K562 (cell line): ENCODE results near the gene MED16. TPM values are rescaled to one million over a fixed set of nuclear protein-coding genes. Genes with fewer than 3 reads are reported as not detected.

Experiments
- ATAC-seq: fragments of 200-7000 bp; cut with Tn5 transposase; 3 replicates; pipeline ENCODE4 v1.9.1; 2020; ENCODE audit warnings: moderate library complexity
- BruUV-seq: library from RNA; stranded (reverse); fragments of 400-500 nt; replicated peaks from 2 replicates; lab custom pipeline; 2021; lab: Mats Ljungman, UMichigan
- CTCF ChIA-PET: fragments of 300-600 bp; formaldehyde crosslinking; extraction: SDS; loops from one replicate; lab custom pipeline; 2021; ENCODE audit warnings: low intra/inter-chr PET ratio; lab: Yijun Ruan, JAX
- POLR2A ChIA-PET: fragments of 300-600, 350-650 bp; sonication (Branson Sonifier 250); formaldehyde crosslinking; extraction: SDS; loops from one replicate; lab custom pipeline; 2021; ENCODE audit warnings: antibody characterized with exemption, inconsistent platforms; lab: Yijun Ruan, JAX
- DNase-seq, 4 experiments: peaks; one replicate each; pipeline versions ENCODE4 v3.0.0 to v3.0.0-alpha.2; 2011 to 2018; ENCODE audit warnings: low spot score in 3 of 4, mixed read lengths in 3 of 4; ENCODE audit errors: extremely low read depth in 1 of 4
- FAIRE-seq: peaks from 2 replicates; lab custom pipeline; 2011; peaks lifted over from hg19 to GRCh38; lab: Jason Lieb, UNC
- H2AFZ ChIP-seq: 2 replicates; pipeline ENCODE4 v1.6.0; 2011; ENCODE audit warnings: low read depth, low read length, control low read depth, inconsistent platforms
- H3K27ac ChIP-seq: fragments of 200-600 bp; 3 replicates; pipeline ENCODE4 v1.8.0; 2011; ENCODE audit warnings: low read depth, mild to moderate bottlenecking, control low read depth, inconsistent platforms, low read length, moderate library complexity, mixed read lengths; ENCODE audit errors: extremely low read depth
- H3K27me3 ChIP-seq, 2 experiments: fragments of 300-600 bp in 1 of 2; 2 replicates in 1 of 2; 3 replicates in 1 of 2; pipeline versions ENCODE4 v1.6.0 to v1.8.0; 2011; ENCODE audit warnings: inconsistent platforms in 2 of 2, low read length in 2 of 2, mild to moderate bottlenecking in 1 of 2, mixed read lengths in 1 of 2, moderate library complexity in 1 of 2; ENCODE audit not compliant: control insufficient read depth in 2 of 2, insufficient read depth in 2 of 2
- H3K36me3 ChIP-seq: fragments of 300-600 bp; 3 replicates; pipeline ENCODE4 v1.8.0; 2011; ENCODE audit warnings: mild to moderate bottlenecking, low read length, inconsistent platforms; ENCODE audit not compliant: control insufficient read depth, insufficient read depth
- H3K4me1 ChIP-seq, 2 experiments: fragments of 200-600 bp in 1 of 2; replicated peaks in 1 of 2; 2 replicates in 1 of 2; 3 replicates in 1 of 2; pipeline versions ENCODE4 v1.5.1 to v1.8.0; 2011; ENCODE audit warnings: inconsistent platforms in 2 of 2, low read length in 2 of 2, mild to moderate bottlenecking in 1 of 2, mixed read lengths in 1 of 2, moderate library complexity in 1 of 2; ENCODE audit not compliant: control insufficient read depth in 2 of 2, insufficient read depth in 2 of 2
- H3K4me2 ChIP-seq: 2 replicates; pipeline ENCODE4 v1.6.1; 2011; ENCODE audit warnings: low read length, control low read depth, inconsistent platforms, mixed read lengths; ENCODE audit not compliant: insufficient read depth
- H3K4me3 ChIP-seq: fragments of 200-600 bp; sonication (generic), shearing (Covaris generic); 2 replicates; pipeline ENCODE4 v1.5.1; 2016; ENCODE audit warnings: control low read depth, inconsistent platforms
- H3K79me2 ChIP-seq: fragments of 200-600 bp; 3 replicates; pipeline ENCODE4 v1.8.0; 2011; ENCODE audit warnings: low read length, inconsistent platforms; ENCODE audit not compliant: control insufficient read depth, insufficient read depth
- H3K9ac ChIP-seq, 2 experiments: 2 replicates each; pipeline versions ENCODE4 v1.6.0 to v1.6.1; 2011; ENCODE audit warnings: low read depth in 2 of 2, low read length in 2 of 2, control low read depth in 1 of 2, inconsistent platforms in 1 of 2, mild to moderate bottlenecking in 1 of 2, mixed read lengths in 1 of 2; ENCODE audit not compliant: insufficient read depth in 1 of 2
- H3K9me1 ChIP-seq: one replicate; pipeline ENCODE4 v1.6.0; 2011; ENCODE audit warnings: inconsistent platforms, mild to moderate bottlenecking, low read length, moderate library complexity; ENCODE audit not compliant: control insufficient read depth, insufficient read depth
- H3K9me3 ChIP-seq: replicated peaks from 2 replicates; pipeline ENCODE4 v1.5.1; 2011; ENCODE audit warnings: low read depth, low read length, inconsistent platforms; ENCODE audit not compliant: control insufficient read depth, insufficient read depth
- H4K20me1 ChIP-seq: replicated peaks from 2 replicates; pipeline ENCODE4 v1.6.1; 2011; ENCODE audit warnings: low read length, inconsistent platforms, mixed read lengths; ENCODE audit not compliant: control insufficient read depth, insufficient read depth
- FOS ChIP-seq: IDR thresholded peaks from 3 replicates; pipeline ENCODE4 v1.6.1; 2011; ENCODE audit not compliant: insufficient read length; ENCODE audit errors: extremely low read depth
- MYNN ChIP-seq, 2 experiments: sonication (generic); formaldehyde crosslinking in 1 of 2; IDR thresholded peaks; 2 replicates each; pipeline versions ENCODE4 v1.5.0 to v1.6.1; 2016 to 2020; ENCODE audit warnings: antibody characterized with exemption in 1 of 2, missing genetic modification reagents in 1 of 2
- RBM22 ChIP-seq: fragments of 200-400 bp; formaldehyde crosslinking; IDR thresholded peaks from 2 replicates; pipeline ENCODE4 v1.6.1; 2018; ENCODE audit warnings: low read length, low read depth; ENCODE audit not compliant: poor library complexity, severe bottlenecking
- whole genome bisulfite sequencing: fragments of 100-300 bp; shearing (Covaris generic); methylation state at CpG from one replicate; pipeline ENCODE4 v1.1.6; 2016; ENCODE audit warnings: low coverage, mixed read lengths; ENCODE audit not compliant: insufficient coverage; ENCODE audit errors: missing lambda C conversion rate; 5-methylcytosine and 5-hydroxymethylcytosine counted together
- in situ Hi-C: fragments of 300-500 bp; cut with MboI; formaldehyde crosslinking; loops from 4 replicates; pipeline ENCODE4 v1.15.0; 2018; ENCODE audit warnings: inconsistent platforms, mixed read lengths
- intact Hi-C: fragments of 100-400 bp; cut with micrococcal nuclease; formaldehyde crosslinking; loops from 2 replicates; pipeline ENCODE4 v1.14.2; 2022
- polyA plus RNA-seq, 8 experiments: library from polyadenylated mRNA; depleted of rRNA in 4 of 8; stranded (reverse) in 5 of 8; unstranded in 3 of 8; fragments of >200 nt; fragmentation: Nextera tagmentation in 2 of 8; fragmentation: Illumina TruSeq in 1 of 8; extraction: Ambion mirVana in 2 of 8; extraction: Trizol in 1 of 8; gene quantifications; 2 replicates each; pipeline versions ENCODE4 v1.2.1 to v1.2.3, GENCODE V29; 2011 to 2014; ENCODE audit warnings: inconsistent platforms in 1 of 8, missing spikeins in 1 of 8
- total RNA-seq, 7 experiments: library from RNA; depleted of rRNA in 6 of 7; stranded (reverse); fragments of >200 nt in 6 of 7; fragmentation: Illumina TruSeq in 2 of 7; extraction: Trizol in 2 of 7; gene quantifications; 2 replicates each; pipeline versions ENCODE4 v1.2.1 to v1.2.3, GENCODE V29; 2011 to 2021; ENCODE audit warnings: low replicate concordance in 1 of 7
- TF ChIP-seq, protein P1 (sequence below): sonication (generic); formaldehyde crosslinking; IDR thresholded peaks from 2 replicates; pipeline ENCODE4 v1.8.0; 2023; ENCODE audit warnings: mild to moderate bottlenecking, missing genetic modification reagents

The MED16 gene
- total and polyA plus RNA-seq, 9 of the 15 experiments (the other 6 are each of a cell fraction or from before 2014, with no cell fraction given), result 0.89 to 59.9 (median 8.6) TPM

DNA sequence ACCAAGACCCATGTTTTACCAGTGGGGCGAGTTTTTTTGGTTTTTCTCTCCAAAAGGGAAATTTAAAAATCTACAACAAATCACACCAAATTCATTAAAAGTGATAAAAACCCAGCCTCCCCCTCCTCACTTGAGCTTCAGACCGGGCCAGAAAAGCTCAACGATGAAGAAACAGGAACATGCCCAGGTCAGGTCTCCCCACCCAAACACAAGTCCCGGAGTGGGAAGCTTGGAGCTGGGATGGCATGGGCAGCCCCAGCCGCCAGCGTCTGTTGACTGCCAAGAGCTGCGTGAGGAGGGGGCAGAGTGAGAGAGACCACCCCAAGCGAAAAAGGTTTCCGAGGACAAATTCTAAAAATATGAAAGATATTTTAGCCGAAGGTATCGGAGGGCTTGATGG, 4.0 kb upstream of the MED16 start:
- H3K9me3 ChIP-seq, result no peaks in the 10 kb centered on the region
- H3K79me2 ChIP-seq, result peaks cover 27% of the 10 kb centered on the region
- no peak overlapping the region for H2AFZ ChIP-seq
- no peak overlapping the region for H3K4me2 ChIP-seq
- peaks cover 22 to 65% of the 10 kb centered on the region in 2 experiments for H3K4me1 ChIP-seq
- ChIA-PET CTCF (no interaction called here), POLR2A (interaction anchor here (0.9 to 2.4 kb wide), 2 partner anchors 11 to 16 kb away, joined by 3 to 21 read pairs; no protein-coding TSS in a partner anchor)
- H3K9ac ChIP-seq, result peak overlapping the region in 1 of 2 experiments; percentile 7; a peak in 1 of 4 replicates
- peaks cover 11% of the 10 kb centered on the region for H4K20me1 ChIP-seq
- H3K27ac ChIP-seq, result no peak overlapping the region
- intact Hi-C loops, result no loop called here
- no TSS peak for BruUV-seq
- 98% methylated on average over 9 of the region's 11 CpGs for WGBS
- H3K4me3 ChIP-seq, result no peak overlapping the region
- peaks cover 44% of the 10 kb centered on the region; the same call in 2 of the 3 replicates for H3K36me3 ChIP-seq
- no peak for FAIRE-seq
- in situ Hi-C loops, result no loop called here
- TF ChIP-seq RBM22, result no peak
- TF ChIP-seq MYNN (IDR thresholded peaks at IDR 0.05), result peak; percentile 93
- no peak; the same call in 1 of the 2 replicates for TF ChIP-seq MYNN (CRISPR knock-in tag; IDR thresholded peaks at IDR 0.05)
- no peak for TF ChIP-seq FOS
- TF ChIP-seq, protein P1, sequence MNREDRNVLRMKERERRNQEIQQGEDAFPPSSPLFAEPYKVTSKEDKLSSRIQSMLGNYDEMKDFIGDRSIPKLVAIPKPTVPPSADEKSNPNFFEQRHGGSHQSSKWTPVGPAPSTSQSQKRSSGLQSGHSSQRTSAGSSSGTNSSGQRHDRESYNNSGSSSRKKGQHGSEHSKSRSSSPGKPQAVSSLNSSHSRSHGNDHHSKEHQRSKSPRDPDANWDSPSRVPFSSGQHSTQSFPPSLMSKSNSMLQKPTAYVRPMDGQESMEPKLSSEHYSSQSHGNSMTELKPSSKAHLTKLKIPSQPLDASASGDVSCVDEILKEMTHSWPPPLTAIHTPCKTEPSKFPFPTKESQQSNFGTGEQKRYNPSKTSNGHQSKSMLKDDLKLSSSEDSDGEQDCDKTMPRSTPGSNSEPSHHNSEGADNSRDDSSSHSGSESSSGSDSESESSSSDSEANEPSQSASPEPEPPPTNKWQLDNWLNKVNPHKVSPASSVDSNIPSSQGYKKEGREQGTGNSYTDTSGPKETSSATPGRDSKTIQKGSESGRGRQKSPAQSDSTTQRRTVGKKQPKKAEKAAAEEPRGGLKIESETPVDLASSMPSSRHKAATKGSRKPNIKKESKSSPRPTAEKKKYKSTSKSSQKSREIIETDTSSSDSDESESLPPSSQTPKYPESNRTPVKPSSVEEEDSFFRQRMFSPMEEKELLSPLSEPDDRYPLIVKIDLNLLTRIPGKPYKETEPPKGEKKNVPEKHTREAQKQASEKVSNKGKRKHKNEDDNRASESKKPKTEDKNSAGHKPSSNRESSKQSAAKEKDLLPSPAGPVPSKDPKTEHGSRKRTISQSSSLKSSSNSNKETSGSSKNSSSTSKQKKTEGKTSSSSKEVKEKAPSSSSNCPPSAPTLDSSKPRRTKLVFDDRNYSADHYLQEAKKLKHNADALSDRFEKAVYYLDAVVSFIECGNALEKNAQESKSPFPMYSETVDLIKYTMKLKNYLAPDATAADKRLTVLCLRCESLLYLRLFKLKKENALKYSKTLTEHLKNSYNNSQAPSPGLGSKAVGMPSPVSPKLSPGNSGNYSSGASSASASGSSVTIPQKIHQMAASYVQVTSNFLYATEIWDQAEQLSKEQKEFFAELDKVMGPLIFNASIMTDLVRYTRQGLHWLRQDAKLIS (CRISPR knock-in tag), result no peak
- H3K27me3 ChIP-seq, result no peaks in the 10 kb centered on the region
- peaks cover 5% of the 10 kb centered on the region for H3K9me1 ChIP-seq
- no peak for ATAC-seq
- DNase-seq, result no peak
